Astrocyte (in vitro differentiated cells and primary cell): ENCODE measurements around the gene TNFRSF21. TPM values are rescaled to one million over a fixed set of nuclear protein-coding genes. Genes with fewer than 3 reads are reported as not detected.

Experiments used
- DNase-seq: peaks from one replicate; pipeline ENCODE4 v3.0.0-alpha.2; 2010; ENCODE audit warnings: low read depth
- FAIRE-seq: peaks from 2 replicates; lab custom pipeline; 2011; peaks lifted over from hg19 to GRCh38; lab: Jason Lieb, UNC
- H2AFZ ChIP-seq: 2 replicates; pipeline ENCODE4 v1.6.0; 2012; ENCODE audit warnings: low read depth, low read length, inconsistent platforms
- H3K27ac ChIP-seq: 2 replicates; pipeline ENCODE4 v1.5.1; 2011; ENCODE audit warnings: low read depth, low read length, inconsistent platforms
- H3K27me3 ChIP-seq: 2 replicates; pipeline ENCODE4 v1.6.0; 2011; ENCODE audit warnings: low read length, inconsistent platforms; ENCODE audit not compliant: insufficient read depth
- H3K36me3 ChIP-seq: 2 replicates; pipeline ENCODE4 v1.5.1; 2011; ENCODE audit warnings: low read length, inconsistent platforms; ENCODE audit not compliant: insufficient read depth
- H3K4me1 ChIP-seq: 2 replicates; pipeline ENCODE4 v1.5.1; 2011; ENCODE audit warnings: low read length, inconsistent platforms; ENCODE audit not compliant: insufficient read depth
- H3K4me2 ChIP-seq: 2 replicates; pipeline ENCODE4 v1.6.0; 2012; ENCODE audit warnings: low read length, inconsistent platforms
- H3K4me3 ChIP-seq: 2 replicates; pipeline ENCODE4 v1.5.1; 2011; ENCODE audit warnings: low read depth, mild to moderate bottlenecking, low read length, inconsistent platforms; ENCODE audit not compliant: insufficient read depth
- H3K79me2 ChIP-seq: 2 replicates; pipeline ENCODE4 v1.6.0; 2012; ENCODE audit warnings: mild to moderate bottlenecking, low read length, inconsistent platforms; ENCODE audit not compliant: insufficient read depth
- H3K9ac ChIP-seq: 2 replicates; pipeline ENCODE4 v1.6.0; 2012; ENCODE audit warnings: mild to moderate bottlenecking, low read length, inconsistent platforms
- H3K9me3 ChIP-seq: 2 replicates; pipeline ENCODE4 v1.5.1; 2012; ENCODE audit warnings: low read depth, mild to moderate bottlenecking, low read length, inconsistent platforms; ENCODE audit not compliant: insufficient read depth
- H4K20me1 ChIP-seq: 2 replicates; pipeline ENCODE4 v1.6.0; 2012; ENCODE audit warnings: low read length, inconsistent platforms; ENCODE audit not compliant: insufficient read depth
- H3K27ac Mint-ChIP-seq: one replicate; pipeline ENCODE4 v1.8.0; 2021; ENCODE audit warnings: mild to moderate bottlenecking, mixed read lengths; ENCODE audit not compliant: unreplicated experiment
- H3K27me3 Mint-ChIP-seq: one replicate; pipeline ENCODE4 v1.8.0; 2021; ENCODE audit warnings: low read depth, mixed read lengths; ENCODE audit not compliant: unreplicated experiment
- H3K36me3 Mint-ChIP-seq: one replicate; pipeline ENCODE4 v1.8.0; 2021; ENCODE audit warnings: low read depth, mixed read lengths; ENCODE audit not compliant: unreplicated experiment
- H3K4me1 Mint-ChIP-seq: one replicate; pipeline ENCODE4 v1.8.0; 2021; ENCODE audit warnings: low read depth, mixed read lengths; ENCODE audit not compliant: unreplicated experiment
- H3K4me3 Mint-ChIP-seq: one replicate; pipeline ENCODE4 v1.8.0; 2021; ENCODE audit warnings: mild to moderate bottlenecking, moderate library complexity, mixed read lengths; ENCODE audit not compliant: unreplicated experiment
- H3K9me3 Mint-ChIP-seq: one replicate; pipeline ENCODE4 v1.8.0; 2021; ENCODE audit warnings: mild to moderate bottlenecking, mixed read lengths; ENCODE audit not compliant: unreplicated experiment
- CTCF ChIP-seq: IDR thresholded peaks from 2 replicates; pipeline ENCODE4 v1.5.1; 2011; ENCODE audit warnings: low read depth, mild to moderate bottlenecking, inconsistent platforms, low read length, moderate library complexity; ENCODE audit not compliant: insufficient read depth
- EZH2 ChIP-seq: IDR thresholded peaks from 2 replicates; pipeline ENCODE4 v1.6.1; 2012; ENCODE audit warnings: mild to moderate bottlenecking, low read length, inconsistent platforms; ENCODE audit not compliant: insufficient read depth
- total RNA-seq: library from RNA; stranded (reverse); gene quantifications from 2 replicates; pipeline ENCODE4 v1.2.1, GENCODE V29; 2021

TNFRSF21 gene
- total RNA-seq, 1 donor from 2014 or later, result 244 TPM

DNA sequence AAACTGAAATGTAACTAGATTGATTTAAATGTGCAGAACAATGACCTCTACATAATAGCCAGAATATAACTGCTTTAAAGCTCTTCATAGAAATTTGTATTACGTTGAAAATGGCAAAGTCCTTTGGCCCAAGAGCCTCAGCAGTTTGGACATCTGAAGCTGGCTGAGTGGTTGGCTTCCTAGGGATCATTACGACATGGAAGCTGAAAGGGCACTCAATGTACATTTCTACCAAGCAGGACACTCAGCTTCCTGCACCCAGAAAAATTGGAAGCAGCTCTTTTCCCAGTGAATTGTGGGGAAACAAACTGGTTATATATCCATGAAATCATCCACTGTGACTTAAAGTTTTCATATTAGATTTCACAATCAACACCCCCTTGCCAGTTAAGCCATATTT, 40.2 kb upstream of the TNFRSF21 start:
- H3K27me3 ChIP-seq, result peaks cover 3% of the 10 kb centered on the region
- TF ChIP-seq CTCF (no peak), EZH2 (no peak)
- H3K27ac ChIP-seq, result no peak overlapping the region
- Mint-ChIP-seq H3K4me1 (no peaks in the 10 kb centered on the region), H3K9me3 (peaks cover 5% of the 10 kb centered on the region), H3K27me3 (peaks cover 13% of the 10 kb centered on the region), H3K27ac (no peak overlapping the region), H3K36me3 (no peaks in the 10 kb centered on the region), H3K4me3 (no peak overlapping the region)
- H3K4me3 ChIP-seq, result no peak overlapping the region
- no peaks in the 10 kb centered on the region for H3K9me3 ChIP-seq
- no peaks in the 10 kb centered on the region for H4K20me1 ChIP-seq
- H3K79me2 ChIP-seq, result no peaks in the 10 kb centered on the region
- H3K4me1 ChIP-seq, result no peaks in the 10 kb centered on the region
- FAIRE-seq (no peak), DNase-seq (no peak)
- no peak overlapping the region for H2AFZ ChIP-seq
- no peak overlapping the region for H3K9ac ChIP-seq
- no peak overlapping the region for H3K4me2 ChIP-seq
- H3K36me3 ChIP-seq, result no peaks in the 10 kb centered on the region

GRCh38 chr6:47348316-47348863, 38.7 kb upstream of the TNFRSF21 start:
- H3K27ac Mint-ChIP-seq, result no peak overlapping the region

More at GRCh38 chr6:47348316-47348863, 38.7 kb upstream of the TNFRSF21 start:
- Histone ChIP-seq H3K9ac (no peak overlapping the region), H3K4me2 (no peak overlapping the region), H4K20me1 (no peaks in the 10 kb centered on the region), H3K79me2 (no peaks in the 10 kb centered on the region), H3K36me3 (no peaks in the 10 kb centered on the region), H3K4me3 (no peak overlapping the region), H2AFZ (no peak overlapping the region), H3K27ac (no peak overlapping the region), H3K9me3 (no peaks in the 10 kb centered on the region), H3K27me3 (peaks cover 3% of the 10 kb centered on the region), H3K4me1 (no peaks in the 10 kb centered on the region)
- H3K27me3 Mint-ChIP-seq, result peaks cover 13% of the 10 kb centered on the region
- FAIRE-seq, result no peak
- H3K4me1 Mint-ChIP-seq, result peaks cover 2% of the 10 kb centered on the region
- TF ChIP-seq CTCF, result no peak
- TF ChIP-seq EZH2, result no peak
- DNase-seq, result no peak
- no peaks in the 10 kb centered on the region for H3K36me3 Mint-ChIP-seq
- H3K4me3 Mint-ChIP-seq, result no peak overlapping the region
- H3K9me3 Mint-ChIP-seq, result peaks cover 5% of the 10 kb centered on the region
